GM12891 (cell line): ENCODE measurements around the gene SCN1B.
"Not testable (repeated sequence)": the region's sequence is repeated elsewhere in the genome, so short reads cannot be mapped to it uniquely, and the experiment has no call there.

Experiments
- POLR2A ChIP-seq: IDR thresholded peaks from 2 replicates; pipeline ENCODE4 v1.6.1; 2011; ENCODE audit warnings: low read depth, low read length, control low read depth
- POLR2AphosphoS5 ChIP-seq: IDR thresholded peaks from 2 replicates; pipeline ENCODE4 v1.6.1; 2011; ENCODE audit warnings: low read depth, low read length, control low read depth
- SPI1 ChIP-seq: IDR thresholded peaks from 2 replicates; pipeline ENCODE4 v1.6.1; 2011; ENCODE audit warnings: low read depth, low read length, control low read depth
- TAF1 ChIP-seq: IDR thresholded peaks from 2 replicates; pipeline ENCODE4 v1.6.1; 2011; ENCODE audit warnings: low read depth, low read length, control low read depth

DNA sequence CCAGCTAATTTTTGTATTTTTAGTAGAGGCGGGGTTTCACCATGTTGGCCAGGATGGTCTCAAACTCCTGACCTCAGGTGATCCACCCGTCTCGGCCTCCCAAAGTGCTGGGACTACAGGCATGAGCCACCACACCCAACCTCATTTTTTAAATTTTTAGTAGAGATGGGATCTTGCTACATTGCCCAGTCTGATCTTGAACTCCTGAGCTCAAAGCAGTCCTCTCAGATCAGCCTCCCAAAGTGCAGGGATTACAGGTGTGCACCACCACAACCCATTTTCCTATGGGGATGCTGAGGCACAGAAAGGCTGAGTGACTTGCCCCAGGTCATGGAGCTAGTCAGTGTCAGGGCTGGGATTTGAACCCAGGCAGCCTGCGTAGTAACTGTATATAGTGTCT lies 21.0 kb downstream of the SCN1B start:
- TF ChIP-seq POLR2AphosphoS5, POLR2A, SPI1, TAF1: not testable (repeated sequence)
